Panc1 (cell line): ENCODE results near the gene CSH2. TPM values are rescaled to one million over a fixed set of nuclear protein-coding genes. Genes with fewer than 3 reads are reported as not detected.

Source experiments
- ATAC-seq: fragments of 200-7000 bp; cut with Tn5 transposase; 2 replicates; pipeline ENCODE4 v1.9.1; 2020; ENCODE audit warnings: mild to moderate bottlenecking, moderate library complexity
- BruUV-seq: library from RNA; stranded (reverse); fragments of 400-500 nt; replicated peaks from 2 replicates; lab custom pipeline; 2021; lab: Mats Ljungman, UMichigan
- CTCF ChIA-PET: fragments of 300-600 bp; sonication (Branson Sonifier 250); formaldehyde crosslinking; loops from one replicate; lab custom pipeline; 2022; ENCODE audit warnings: antibody characterized with exemption; lab: Charles Lee
- POLR2A ChIA-PET: fragments of 300-600 bp; sonication (Branson Sonifier 250); formaldehyde crosslinking; loops from one replicate; lab custom pipeline; 2022; ENCODE audit warnings: antibody characterized with exemption; lab: Charles Lee
- DNase-seq: peaks from one replicate; pipeline ENCODE4 v3.0.0-alpha.2; 2010; ENCODE audit warnings: low read depth, low spot score
- H3K27ac ChIP-seq: 2 replicates; pipeline ENCODE4 v1.5.1; 2011; ENCODE audit warnings: mild to moderate bottlenecking, low read length, inconsistent platforms
- H3K27me3 ChIP-seq: fragments of 200-500 bp; sonication (Bioruptor generic); 2 replicates; pipeline ENCODE4 v1.6.0; 2014; ENCODE audit warnings: low read length, inconsistent platforms; ENCODE audit not compliant: control insufficient read depth, insufficient read depth
- H3K36me3 ChIP-seq: fragments of 200-500 bp; sonication (Bioruptor generic); 2 replicates; pipeline ENCODE4 v1.5.1; 2014; ENCODE audit warnings: inconsistent platforms, mild to moderate bottlenecking, low read length, moderate library complexity; ENCODE audit not compliant: control insufficient read depth, insufficient read depth
- H3K4me1 ChIP-seq: 2 replicates; pipeline ENCODE4 v1.5.1; 2011; ENCODE audit warnings: inconsistent platforms, mild to moderate bottlenecking, low read length, moderate library complexity; ENCODE audit not compliant: control insufficient read depth, insufficient read depth
- H3K4me3 ChIP-seq, 2 experiments: 2 replicates each; pipeline ENCODE4 v1.5.1; 2011 to 2012; ENCODE audit warnings: low read depth in 2 of 2, low read length in 2 of 2, mild to moderate bottlenecking in 2 of 2, inconsistent platforms in 1 of 2, moderate library complexity in 1 of 2
- H3K9me3 ChIP-seq: fragments of 200-500 bp; sonication (Bioruptor generic); 2 replicates; pipeline ENCODE4 v1.5.1; 2014; ENCODE audit warnings: low read depth, mild to moderate bottlenecking, inconsistent platforms, low read length, moderate library complexity; ENCODE audit not compliant: control insufficient read depth, insufficient read depth
- CTCF ChIP-seq: fragments of 450-650 bp; IDR thresholded peaks from 2 replicates; pipeline ENCODE4 v1.5.1; 2017; ENCODE audit warnings: mild to moderate bottlenecking
- POLR2AphosphoS5 ChIP-seq: IDR thresholded peaks from 2 replicates; pipeline ENCODE4 v1.6.1; 2012; ENCODE audit warnings: mild to moderate bottlenecking, low read depth, low read length, moderate library complexity
- REST ChIP-seq, 2 experiments: IDR thresholded peaks; 2 replicates each; pipeline ENCODE4 v1.6.1; 2011 to 2012; ENCODE audit warnings: low read depth in 2 of 2, control low read depth in 1 of 2, low read length in 1 of 2, mild to moderate bottlenecking in 1 of 2, moderate library complexity in 1 of 2; ENCODE audit not compliant: insufficient read depth in 1 of 2
- SIN3A ChIP-seq: IDR thresholded peaks from 2 replicates; pipeline ENCODE4 v1.6.1; 2012; ENCODE audit warnings: low read depth, mild to moderate bottlenecking, low read length, moderate library complexity, borderline replicate concordance; ENCODE audit not compliant: insufficient read depth
- TCF7L2 ChIP-seq: IDR thresholded peaks from 2 replicates; pipeline ENCODE4 v1.6.1; 2011; ENCODE audit warnings: mild to moderate bottlenecking, low read depth, low read length, inconsistent platforms
- in situ Hi-C: cut with HindIII; loops from 2 replicates; pipeline ENCODE4 v1.10.0; 2016; ENCODE audit warnings: low sequenced_read_pairs, low pct_unique_long_range_greater_than_20kb
- intact Hi-C: fragments of 100-400 bp; cut with micrococcal nuclease; formaldehyde crosslinking; loops from one replicate; pipeline ENCODE4 v1.10.0; 2022; ENCODE audit not compliant: unreplicated experiment
- total RNA-seq: library from RNA; stranded (reverse); gene quantifications from one replicate; pipeline ENCODE4 v1.2.1, GENCODE V29; 2021; ENCODE audit not compliant: unreplicated experiment

CSH2 gene
- total RNA-seq, 1 experiment from 2014 or later = not detected

- in situ Hi-C loops = no loop called here
- intact Hi-C loops = no loop called here
- Histone ChIP-seq H3K27ac (no peak overlapping the region), H3K27me3 (no peaks in the 10 kb centered on the region), H3K4me1 (peaks cover 11% of the 10 kb centered on the region), H3K4me3 (no peak overlapping the region), H3K36me3 (peaks cover 12% of the 10 kb centered on the region; the same call in 1 of the 2 replicates), H3K9me3 (no peaks in the 10 kb centered on the region)
- DNase-seq (no peak), ATAC-seq (peak; percentile 83)
- peak; percentile 84 for TF ChIP-seq CTCF
- no peak for TF ChIP-seq REST (IDR thresholded peaks at IDR 0.05; ENCODE audit: insufficient read depth in 1 of 2, low read depth in 2 of 2, low read length in 1 of 2)
- BruUV-seq = no TSS peak
- POLR2A ChIA-PET = no interaction called here
- CTCF ChIA-PET = no interaction called here
These were observed 38.9 kb downstream of the CSH2 start for GRCh38 chr17:63834431-63835166.

- POLR2A ChIA-PET = no interaction called here
- TF ChIP-seq POLR2AphosphoS5 (no peak), REST (IDR thresholded peaks at IDR 0.05; ENCODE audit: insufficient read depth in 1 of 2, low read depth in 2 of 2, low read length in 1 of 2) (no peak), CTCF (no peak), TCF7L2 (no peak), SIN3A (no peak)
These were observed 39.6 kb downstream of the CSH2 start for GRCh38 chr17:63833741-63834373.

More at GRCh38 chr17:63833741-63834373, 39.6 kb downstream of the CSH2 start:
- Histone ChIP-seq H3K9me3 (no peaks in the 10 kb centered on the region), H3K36me3 (peaks cover 16% of the 10 kb centered on the region), H3K4me1 (peaks cover 8% of the 10 kb centered on the region), H3K4me3 (no peak overlapping the region), H3K27me3 (no peaks in the 10 kb centered on the region), H3K27ac (no peak overlapping the region)
- in situ Hi-C loops (no loop called here), intact Hi-C loops (no loop called here)
- CTCF ChIA-PET = no interaction called here
- DNase-seq (no peak), ATAC-seq (no peak)
- no TSS peak for BruUV-seq
